ENCODE data around the gene PCNT. TPM values are rescaled to one million over a fixed set of nuclear protein-coding genes. Genes with fewer than 3 reads are reported as not detected.

PCNT gene
- total RNA-seq, 2 donors from 2014 or later, result 15.1 to 32.5 TPM

DNA sequence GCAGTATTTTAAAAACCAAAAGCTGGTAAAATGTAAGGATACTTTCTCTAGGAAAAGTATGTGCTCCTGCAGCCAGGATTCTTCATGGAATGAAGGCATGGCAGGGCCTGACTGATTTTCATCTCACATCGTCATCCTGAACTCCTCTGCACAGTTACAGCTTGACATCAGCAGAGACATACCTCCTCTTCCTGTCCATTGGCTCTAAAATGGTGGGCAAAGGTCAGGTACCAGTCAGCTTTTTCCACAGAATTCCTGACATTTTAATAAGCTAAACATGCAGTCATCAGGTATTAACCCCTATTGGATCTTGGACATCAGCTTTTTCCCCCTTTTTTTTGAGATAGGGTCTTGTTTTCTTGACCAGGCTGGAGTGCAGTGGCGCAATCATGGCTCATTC is 5.8 kb downstream of the PCNT start:
- intact Hi-C loops (cut with DNase I), result loop anchor here (10.0 kb wide), 1 partner anchor 105 kb away; the partner anchor contains the start of gene LSS
- TF ChIP-seq, protein P1, sequence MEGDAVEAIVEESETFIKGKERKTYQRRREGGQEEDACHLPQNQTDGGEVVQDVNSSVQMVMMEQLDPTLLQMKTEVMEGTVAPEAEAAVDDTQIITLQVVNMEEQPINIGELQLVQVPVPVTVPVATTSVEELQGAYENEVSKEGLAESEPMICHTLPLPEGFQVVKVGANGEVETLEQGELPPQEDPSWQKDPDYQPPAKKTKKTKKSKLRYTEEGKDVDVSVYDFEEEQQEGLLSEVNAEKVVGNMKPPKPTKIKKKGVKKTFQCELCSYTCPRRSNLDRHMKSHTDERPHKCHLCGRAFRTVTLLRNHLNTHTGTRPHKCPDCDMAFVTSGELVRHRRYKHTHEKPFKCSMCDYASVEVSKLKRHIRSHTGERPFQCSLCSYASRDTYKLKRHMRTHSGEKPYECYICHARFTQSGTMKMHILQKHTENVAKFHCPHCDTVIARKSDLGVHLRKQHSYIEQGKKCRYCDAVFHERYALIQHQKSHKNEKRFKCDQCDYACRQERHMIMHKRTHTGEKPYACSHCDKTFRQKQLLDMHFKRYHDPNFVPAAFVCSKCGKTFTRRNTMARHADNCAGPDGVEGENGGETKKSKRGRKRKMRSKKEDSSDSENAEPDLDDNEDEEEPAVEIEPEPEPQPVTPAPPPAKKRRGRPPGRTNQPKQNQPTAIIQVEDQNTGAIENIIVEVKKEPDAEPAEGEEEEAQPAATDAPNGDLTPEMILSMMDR (IDR thresholded peaks at IDR 0.05), result no peak

DNA sequence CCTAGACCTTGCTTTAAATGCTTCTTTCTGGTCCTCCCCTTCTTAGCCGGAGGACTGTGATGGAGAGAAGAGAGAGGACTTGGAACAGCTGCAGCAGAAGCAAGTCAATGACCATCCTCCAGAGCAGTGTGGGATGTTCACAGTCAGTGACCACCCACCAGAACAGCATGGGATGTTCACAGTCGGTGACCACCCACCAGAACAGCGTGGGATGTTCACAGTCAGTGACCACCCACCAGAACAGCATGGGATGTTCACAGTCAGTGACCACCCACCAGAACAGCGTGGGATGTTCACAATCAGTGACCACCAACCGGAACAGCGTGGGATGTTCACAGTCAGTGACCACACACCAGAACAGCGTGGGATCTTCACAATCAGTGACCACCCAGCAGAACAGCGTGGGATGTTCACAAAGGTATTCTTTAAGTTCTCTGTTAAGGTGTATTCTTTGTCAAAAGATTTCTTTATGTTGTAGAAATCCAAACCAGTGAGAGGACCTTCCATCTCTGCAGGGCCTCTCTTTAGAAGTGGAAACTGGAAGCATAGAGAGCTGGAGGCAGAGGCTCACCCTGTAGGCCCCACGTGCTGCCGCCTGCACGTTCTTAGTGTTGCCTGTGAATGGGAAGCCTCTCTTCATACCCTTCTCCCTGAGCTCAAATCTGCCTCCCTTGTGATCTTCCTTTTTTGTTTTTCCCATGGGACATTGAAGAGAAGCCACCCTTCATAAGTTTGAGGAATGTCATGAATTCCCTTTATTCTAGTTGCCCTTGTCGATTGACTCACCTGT is 10.6 kb downstream of the PCNT start:
- intact Hi-C loops (cut with DNase I), result no loop called here
- H3K36me3 ChIP-seq, result no peaks in the 10 kb centered on the region

More for the DNA sequence above, 5.8 kb downstream of the PCNT start:
- no peaks in the 10 kb centered on the region for H3K36me3 ChIP-seq
- H3K4me3 ChIP-seq, result no peak overlapping the region
- H3K27ac ChIP-seq, result no peak overlapping the region
- no peaks in the 10 kb centered on the region for H3K9me3 ChIP-seq
- H3K4me1 ChIP-seq, result no peaks in the 10 kb centered on the region
- no peaks in the 10 kb centered on the region for H3K27me3 ChIP-seq
- DNase-seq, result no peak
- H3K9ac ChIP-seq (ENCODE audit: low read depth in 2 of 2, low read length in 2 of 2), result no peak overlapping the region

GRCh38 chr21:46336603-46337002 is 12.6 kb downstream of the PCNT start:
- Histone ChIP-seq H3K27me3 (no peaks in the 10 kb centered on the region), H3K36me3 (no peaks in the 10 kb centered on the region), H3K4me3 (no peak overlapping the region), H3K9me3 (no peaks in the 10 kb centered on the region), H3K9ac (ENCODE audit: low read depth in 2 of 2, low read length in 2 of 2) (no peak overlapping the region), H3K27ac (no peak overlapping the region), H3K4me1 (no peaks in the 10 kb centered on the region)
- no peak for DNase-seq
- intact Hi-C loops (cut with DNase I), result no loop called here
- TF ChIP-seq, protein P1 (IDR thresholded peaks at IDR 0.05), result no peak

More for the DNA sequence above, 10.6 kb downstream of the PCNT start:
- H3K4me1 ChIP-seq, result no peaks in the 10 kb centered on the region
- TF ChIP-seq, protein P1 (IDR thresholded peaks at IDR 0.05), result no peak
- H3K9ac ChIP-seq (ENCODE audit: low read depth in 2 of 2, low read length in 2 of 2), result no peak overlapping the region
- no peak overlapping the region for H3K27ac ChIP-seq
- no peak for DNase-seq
- H3K9me3 ChIP-seq, result no peaks in the 10 kb centered on the region
- no peak overlapping the region for H3K4me3 ChIP-seq
- no peaks in the 10 kb centered on the region for H3K27me3 ChIP-seq

DNA sequence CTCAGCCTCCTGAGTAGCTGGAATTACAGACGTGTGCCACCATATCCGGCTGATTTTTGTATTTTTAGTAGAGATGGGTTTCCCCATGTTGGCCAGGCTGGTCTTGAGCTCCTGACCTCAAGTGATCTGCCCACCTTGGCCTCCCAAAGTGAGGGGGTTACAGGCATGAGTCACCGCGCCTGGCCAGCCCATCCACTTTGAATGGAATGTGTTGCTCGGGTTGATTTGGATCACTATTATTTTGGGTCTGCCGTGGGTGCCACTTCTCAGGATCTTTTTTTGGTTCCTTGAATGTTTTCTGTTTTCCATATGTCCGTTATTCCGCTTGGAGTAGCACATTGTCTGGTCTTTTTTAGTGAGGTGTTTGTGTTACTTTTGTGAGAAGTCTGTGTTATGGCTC is 17.0 kb downstream of the PCNT start:
- Histone ChIP-seq H3K9me3 (no peaks in the 10 kb centered on the region), H3K27ac (no peak overlapping the region), H3K9ac (ENCODE audit: low read depth in 2 of 2, low read length in 2 of 2) (no peak overlapping the region), H3K36me3 (no peaks in the 10 kb centered on the region), H3K4me3 (no peak overlapping the region), H3K4me1 (no peaks in the 10 kb centered on the region), H3K27me3 (no peaks in the 10 kb centered on the region)
- intact Hi-C loops (cut with DNase I), result no loop called here
- TF ChIP-seq, protein P1 (IDR thresholded peaks at IDR 0.05), result no peak
- DNase-seq, result no peak

- TF ChIP-seq, protein P1 (IDR thresholded peaks at IDR 0.05), result no peak
- Histone ChIP-seq H3K27me3 (no peaks in the 10 kb centered on the region), H3K9ac (ENCODE audit: low read depth in 2 of 2, low read length in 2 of 2) (no peak overlapping the region), H3K9me3 (no peaks in the 10 kb centered on the region), H3K4me1 (no peaks in the 10 kb centered on the region), H3K36me3 (peaks cover 5% of the 10 kb centered on the region), H3K4me3 (no peak overlapping the region), H3K27ac (no peak overlapping the region)
- intact Hi-C loops (cut with DNase I), result no loop called here
- no peak for DNase-seq
These were observed 20.4 kb downstream of the PCNT start for GRCh38 chr21:46344219-46344915.
